Activated T-cell treated with anti-CD3 and anti-CD28 coated beads, Interleukin-2, amount 50 U/mL, for 4 hours (primary cell): ENCODE results near the gene CAMK1G. TPM values are rescaled to one million over a fixed set of nuclear protein-coding genes. Genes with fewer than 3 reads are reported as not detected.
A peak's percentile ranks its signal among the peaks of the same experiment; 100 is the strongest.

Source experiments
- ATAC-seq, 2 donors: fragments of 200-7000 bp; cut with Tn5 transposase; one replicate each; pipeline ENCODE4 v1.10.0; 2021
- DNase-seq: peaks from one replicate; pipeline ENCODE4 v3.0.0-alpha.2; 2020
- H3K27me3 Mint-ChIP-seq: one replicate; pipeline ENCODE4 v1.8.0; 2021; ENCODE audit warnings: low read depth, mixed read lengths
- H3K36me3 Mint-ChIP-seq: one replicate; pipeline ENCODE4 v1.8.0; 2022; ENCODE audit warnings: mixed read lengths; ENCODE audit not compliant: insufficient read depth
- H3K4me1 Mint-ChIP-seq: one replicate; pipeline ENCODE4 v1.8.0; 2021; ENCODE audit warnings: low read depth, mixed read lengths
- H3K4me3 Mint-ChIP-seq: one replicate; pipeline ENCODE4 v1.8.0; 2021; ENCODE audit warnings: mild to moderate bottlenecking, moderate library complexity, mixed read lengths
- H3K9me3 Mint-ChIP-seq: one replicate; pipeline ENCODE4 v1.8.0; 2021; ENCODE audit warnings: mixed read lengths
- total RNA-seq, 3 donors: library from RNA; stranded (reverse); gene quantifications; one replicate each; pipeline ENCODE4 v1.2.1, GENCODE V29; 2021

The CAMK1G gene
- total RNA-seq, 3 donors from 2014 or later = 0.08 to 0.15 (median 0.14) TPM

DNA sequence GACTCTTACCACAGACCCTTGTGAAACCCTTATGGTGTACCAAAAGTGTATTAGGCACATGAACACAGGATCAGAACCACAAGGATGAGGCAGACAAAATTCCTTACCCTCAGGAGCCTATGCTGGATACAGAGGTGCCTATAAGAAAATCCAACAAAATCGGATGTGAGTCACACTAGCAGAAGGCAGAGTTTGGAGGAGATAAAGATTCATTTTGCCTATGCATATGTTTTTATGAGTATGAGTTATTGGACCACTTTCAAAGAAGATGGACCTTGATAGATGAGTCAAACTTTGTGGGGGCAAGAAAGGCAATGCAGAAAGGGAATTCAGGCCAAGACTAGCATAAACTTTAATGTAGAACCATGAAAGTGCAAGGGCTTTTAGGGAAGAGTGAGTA is 17.0 kb downstream of the CAMK1G start:
- Mint-ChIP-seq H3K9me3 (no peaks in the 10 kb centered on the region), H3K27me3 (peaks cover 8% of the 10 kb centered on the region), H3K4me1 (no peaks in the 10 kb centered on the region), H3K36me3 (no peaks in the 10 kb centered on the region), H3K4me3 (no peak overlapping the region)
- no peak for DNase-seq
- no peak for ATAC-seq

DNA sequence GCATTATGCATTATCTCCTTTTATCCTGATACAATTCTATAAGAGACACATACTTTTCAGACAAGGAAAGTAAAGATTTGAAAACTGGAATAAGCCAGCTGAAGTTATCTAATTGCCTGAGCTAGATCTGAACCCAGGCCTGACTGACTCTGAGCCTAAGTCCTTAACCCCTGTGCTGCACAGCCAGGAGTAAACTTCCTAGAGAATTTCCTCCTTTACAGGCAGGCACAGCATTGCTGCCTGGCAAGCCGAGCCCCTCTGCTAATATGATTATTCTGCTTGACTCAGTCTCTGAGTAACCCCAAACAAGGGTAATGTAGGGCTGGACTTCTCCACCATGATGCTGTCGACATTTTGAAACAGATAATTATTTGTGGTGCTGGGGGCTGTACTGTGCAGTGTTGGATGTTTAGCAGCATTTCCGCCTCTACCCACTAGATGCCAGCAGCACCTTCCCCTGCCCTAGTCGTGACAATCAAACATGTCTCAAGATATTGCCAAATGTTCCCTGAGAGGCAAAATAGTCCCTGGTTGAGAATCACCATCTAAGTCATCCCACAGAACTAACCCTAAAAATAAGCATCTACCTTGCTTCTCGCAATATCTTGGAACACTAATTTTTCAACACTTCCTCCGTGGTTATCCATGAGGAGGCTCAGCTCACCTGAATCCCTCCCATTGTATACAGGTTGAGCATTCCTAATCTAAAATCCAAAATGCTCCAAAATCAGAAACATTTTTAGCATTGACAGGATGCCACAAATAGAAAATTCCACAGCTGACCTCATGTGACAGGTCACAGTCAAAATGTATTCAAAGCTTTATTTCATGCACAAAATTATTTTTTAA is 18.5 kb downstream of the CAMK1G start:
- Mint-ChIP-seq H3K36me3 (no peaks in the 10 kb centered on the region), H3K9me3 (no peaks in the 10 kb centered on the region), H3K4me3 (no peak overlapping the region), H3K27me3 (peaks cover 4% of the 10 kb centered on the region), H3K4me1 (no peaks in the 10 kb centered on the region)
- peak; percentile 78 to 87 for ATAC-seq
- DNase-seq = no peak

DNA sequence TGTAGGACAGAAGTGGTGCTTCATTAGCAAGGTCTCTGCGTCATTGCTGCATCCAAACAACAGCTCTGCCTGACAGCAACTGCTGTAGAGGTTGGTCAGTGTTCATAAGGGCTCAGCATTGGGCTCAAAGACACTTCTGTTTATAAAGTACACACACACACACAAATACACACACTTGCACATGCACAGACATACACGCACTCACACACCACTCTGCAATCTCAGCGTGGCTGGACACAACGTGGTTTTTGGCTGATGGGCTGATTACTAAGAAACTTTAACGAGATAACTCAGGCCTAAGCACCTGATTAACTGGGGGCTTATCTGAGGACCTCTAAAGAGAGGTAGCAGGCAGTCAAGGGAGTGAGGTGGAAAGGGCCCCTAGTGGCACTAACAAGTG is 20.4 kb downstream of the CAMK1G start:
- H3K4me3 Mint-ChIP-seq = no peak overlapping the region
- H3K36me3 Mint-ChIP-seq = no peaks in the 10 kb centered on the region
- no peak for ATAC-seq
- peaks cover 4% of the 10 kb centered on the region for H3K27me3 Mint-ChIP-seq
- H3K9me3 Mint-ChIP-seq = no peaks in the 10 kb centered on the region
- H3K4me1 Mint-ChIP-seq = peaks cover 9% of the 10 kb centered on the region
- no peak for DNase-seq

DNA sequence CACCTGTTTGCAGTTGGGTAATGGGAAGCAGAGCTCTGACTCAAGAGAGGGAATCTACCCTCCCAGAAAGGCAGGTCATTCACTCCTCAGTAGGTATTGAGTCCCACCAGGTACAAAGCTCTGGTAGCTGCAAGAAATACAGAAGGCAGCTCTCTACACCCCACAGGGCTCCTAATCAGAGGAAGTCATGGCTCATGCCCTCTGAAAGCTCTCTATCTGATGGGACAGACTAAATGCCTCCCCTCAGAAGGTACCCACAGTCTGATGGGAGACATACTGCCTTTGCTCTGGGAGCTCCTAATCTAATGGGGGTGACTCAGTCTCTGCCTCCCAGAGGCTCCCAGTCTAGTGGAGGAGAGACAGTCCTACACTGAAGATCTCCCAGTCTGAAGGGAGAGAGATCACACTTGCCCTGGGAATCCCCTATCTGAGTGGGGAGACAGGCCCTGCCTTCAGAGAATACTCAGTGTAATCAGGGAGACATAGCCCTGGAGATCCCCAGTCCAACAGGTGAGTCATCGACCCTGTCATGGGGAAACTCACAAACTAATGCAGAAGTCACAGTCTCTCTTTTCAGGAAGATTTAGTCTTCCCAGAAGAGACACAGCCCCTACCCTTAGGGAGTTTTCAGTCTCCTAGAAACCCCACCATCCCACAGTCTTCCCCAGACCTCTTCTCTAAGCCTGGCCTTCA is 23.7 kb downstream of the CAMK1G start:
- peak; percentile 91 to 93 for ATAC-seq
- Mint-ChIP-seq H3K4me1 (peaks cover 9% of the 10 kb centered on the region), H3K4me3 (no peak overlapping the region), H3K9me3 (no peaks in the 10 kb centered on the region), H3K36me3 (no peaks in the 10 kb centered on the region), H3K27me3 (no peaks in the 10 kb centered on the region)
- DNase-seq = no peak

DNA sequence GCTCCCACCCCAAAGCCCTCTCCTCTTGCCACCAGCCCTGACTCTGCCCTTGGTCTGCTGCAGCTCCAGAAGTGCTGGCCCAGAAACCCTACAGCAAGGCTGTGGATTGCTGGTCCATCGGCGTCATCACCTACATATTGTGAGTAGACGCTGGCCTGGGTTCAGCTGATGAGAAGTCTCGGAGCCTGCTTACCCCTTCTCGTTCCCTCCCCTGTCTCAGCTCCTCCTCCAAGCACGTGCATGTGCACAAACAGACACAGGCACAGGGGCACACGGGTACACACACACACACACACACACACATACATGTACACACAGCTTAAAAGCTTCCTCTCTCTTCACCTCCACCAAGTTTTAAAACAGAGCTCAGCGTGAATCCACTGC is 24.3 kb downstream of the CAMK1G start:
- no peak overlapping the region for H3K4me3 Mint-ChIP-seq
- no peaks in the 10 kb centered on the region for H3K27me3 Mint-ChIP-seq
- ATAC-seq = peak; percentile 19 to 20
- no peaks in the 10 kb centered on the region for H3K9me3 Mint-ChIP-seq
- H3K36me3 Mint-ChIP-seq = no peaks in the 10 kb centered on the region
- no peak for DNase-seq
- H3K4me1 Mint-ChIP-seq = peaks cover 9% of the 10 kb centered on the region

DNA sequence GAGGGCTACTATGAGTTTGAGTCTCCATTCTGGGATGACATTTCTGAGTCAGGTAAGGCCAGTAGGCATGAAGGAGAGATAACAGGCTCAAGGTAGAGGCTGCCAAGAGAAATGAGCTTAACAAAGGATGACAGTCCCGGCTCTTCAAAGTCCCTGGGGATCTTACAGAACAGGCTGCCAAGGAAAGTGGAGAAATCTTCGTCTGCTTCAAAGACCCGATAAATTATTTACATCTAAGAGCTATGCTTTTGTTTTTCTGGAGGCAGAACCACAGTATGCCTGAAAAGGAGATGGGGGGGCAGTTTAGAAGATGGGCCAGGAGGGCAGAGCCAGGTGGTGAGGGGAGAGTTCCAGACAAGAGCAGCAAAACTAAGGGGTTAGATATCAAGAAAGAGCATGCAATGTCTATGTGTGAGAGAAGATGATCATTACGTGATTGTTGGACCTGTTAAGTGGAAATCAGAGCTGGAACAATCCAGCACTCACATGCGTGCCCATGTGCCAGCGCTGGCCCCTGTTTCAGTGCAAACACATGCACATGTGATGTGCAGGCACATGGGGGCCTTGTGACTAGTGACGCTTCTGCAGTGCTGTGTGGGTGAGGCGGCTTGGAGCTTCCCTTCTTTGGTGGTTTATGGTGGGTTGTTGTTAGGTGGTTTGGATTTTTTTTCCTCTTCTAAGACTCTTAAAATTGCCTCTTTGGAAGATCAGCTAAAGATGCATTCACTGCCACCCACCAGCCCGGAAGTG is 25.7 kb downstream of the CAMK1G start:
- Mint-ChIP-seq H3K27me3 (no peaks in the 10 kb centered on the region), H3K36me3 (no peaks in the 10 kb centered on the region), H3K4me3 (no peak overlapping the region), H3K4me1 (peaks cover 9% of the 10 kb centered on the region), H3K9me3 (no peaks in the 10 kb centered on the region)
- ATAC-seq (no peak), DNase-seq (no peak)

DNA sequence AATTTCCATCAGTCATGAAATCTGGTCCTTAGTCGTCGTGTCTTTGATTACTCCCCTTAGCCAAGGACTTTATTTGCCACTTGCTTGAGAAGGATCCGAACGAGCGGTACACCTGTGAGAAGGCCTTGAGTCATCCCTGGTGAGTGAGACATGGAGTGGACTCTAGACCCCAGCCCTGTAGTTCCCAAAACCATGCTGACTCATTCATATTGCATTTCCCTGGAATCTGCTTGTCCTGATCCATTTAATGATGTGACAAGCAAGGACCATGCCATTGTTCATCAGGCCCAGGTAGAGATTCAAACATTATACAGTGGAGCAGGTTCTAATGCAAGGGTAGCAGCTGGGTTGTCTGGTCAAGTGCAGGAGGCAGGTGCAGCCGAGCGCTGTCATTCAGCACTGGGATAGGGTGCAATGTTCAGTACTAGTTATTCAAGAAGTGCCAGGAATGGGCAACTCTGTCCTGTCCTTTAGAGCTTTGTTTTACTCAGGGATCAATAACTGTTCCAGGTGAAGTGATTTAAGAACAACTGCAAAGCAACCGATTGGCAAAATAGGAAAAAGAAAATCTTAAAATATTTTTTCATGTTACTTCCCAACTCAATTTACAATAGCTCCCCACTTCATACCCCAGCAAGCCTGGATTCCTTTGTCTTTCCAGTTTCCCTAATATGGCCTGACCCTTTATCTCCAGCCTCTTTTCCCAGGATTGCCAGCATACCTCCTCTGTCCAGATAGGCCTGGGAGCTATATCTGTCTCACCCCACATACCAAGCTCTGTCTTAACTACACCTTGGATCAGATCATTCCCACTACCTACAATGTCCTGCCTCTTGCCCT is 26.5 kb downstream of the CAMK1G start:
- no peaks in the 10 kb centered on the region for H3K27me3 Mint-ChIP-seq
- H3K4me1 Mint-ChIP-seq = peaks cover 9% of the 10 kb centered on the region
- no peak for ATAC-seq
- no peaks in the 10 kb centered on the region for H3K9me3 Mint-ChIP-seq
- H3K36me3 Mint-ChIP-seq = no peaks in the 10 kb centered on the region
- H3K4me3 Mint-ChIP-seq = no peak overlapping the region
- DNase-seq = no peak

DNA sequence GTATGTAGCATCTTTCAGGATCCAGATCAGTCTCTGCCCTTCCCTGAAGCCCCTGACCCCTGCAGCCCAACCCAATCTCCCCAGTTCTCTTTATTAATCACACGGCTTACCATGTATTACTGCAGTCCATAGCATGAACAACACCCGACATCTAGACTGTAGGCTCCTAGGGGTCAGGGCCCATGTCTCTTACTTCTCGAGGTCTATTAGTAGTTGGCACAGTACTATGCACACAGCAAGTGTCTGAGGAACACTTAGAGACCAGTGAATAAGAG is 27.1 kb downstream of the CAMK1G start:
- no peak for ATAC-seq

DNA sequence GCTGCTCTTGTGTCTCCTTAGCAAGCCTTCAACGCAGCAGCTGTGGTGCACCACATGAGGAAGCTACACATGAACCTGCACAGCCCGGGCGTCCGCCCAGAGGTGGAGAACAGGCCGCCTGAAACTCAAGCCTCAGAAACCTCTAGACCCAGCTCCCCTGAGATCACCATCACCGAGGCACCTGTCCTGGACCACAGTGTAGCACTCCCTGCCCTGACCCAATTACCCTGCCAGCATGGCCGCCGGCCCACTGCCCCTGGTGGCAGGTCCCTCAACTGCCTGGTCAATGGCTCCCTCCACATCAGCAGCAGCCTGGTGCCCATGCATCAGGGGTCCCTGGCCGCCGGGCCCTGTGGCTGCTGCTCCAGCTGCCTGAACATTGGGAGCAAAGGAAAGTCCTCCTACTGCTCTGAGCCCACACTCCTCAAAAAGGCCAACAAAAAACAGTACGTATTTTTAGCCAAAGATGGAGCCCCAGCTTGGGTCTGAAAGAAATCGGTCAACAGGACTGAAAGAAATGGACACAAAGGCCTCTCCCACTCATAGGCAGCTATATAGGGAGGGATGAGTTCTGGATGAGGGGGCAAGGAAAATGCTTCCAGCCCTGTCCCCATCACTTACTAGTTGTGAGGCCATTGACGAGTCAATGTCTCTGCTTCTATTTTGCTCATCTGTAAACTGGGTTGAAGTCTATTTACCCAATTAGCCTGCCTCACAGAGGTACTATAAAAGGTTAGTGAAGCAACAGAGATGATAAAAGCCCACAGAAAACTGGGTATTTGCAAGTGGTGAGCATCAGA is 28.5 kb downstream of the CAMK1G start:
- DNase-seq (no peak), ATAC-seq (no peak)
- Mint-ChIP-seq H3K4me3 (no peak overlapping the region), H3K9me3 (no peaks in the 10 kb centered on the region), H3K36me3 (no peaks in the 10 kb centered on the region), H3K4me1 (peaks cover 9% of the 10 kb centered on the region), H3K27me3 (peaks cover 2% of the 10 kb centered on the region)

More for the DNA sequence above, 27.1 kb downstream of the CAMK1G start:
- Mint-ChIP-seq H3K9me3 (no peaks in the 10 kb centered on the region), H3K4me3 (no peak overlapping the region), H3K36me3 (no peaks in the 10 kb centered on the region), H3K4me1 (peaks cover 9% of the 10 kb centered on the region), H3K27me3 (no peaks in the 10 kb centered on the region)
- no peak for DNase-seq

DNA sequence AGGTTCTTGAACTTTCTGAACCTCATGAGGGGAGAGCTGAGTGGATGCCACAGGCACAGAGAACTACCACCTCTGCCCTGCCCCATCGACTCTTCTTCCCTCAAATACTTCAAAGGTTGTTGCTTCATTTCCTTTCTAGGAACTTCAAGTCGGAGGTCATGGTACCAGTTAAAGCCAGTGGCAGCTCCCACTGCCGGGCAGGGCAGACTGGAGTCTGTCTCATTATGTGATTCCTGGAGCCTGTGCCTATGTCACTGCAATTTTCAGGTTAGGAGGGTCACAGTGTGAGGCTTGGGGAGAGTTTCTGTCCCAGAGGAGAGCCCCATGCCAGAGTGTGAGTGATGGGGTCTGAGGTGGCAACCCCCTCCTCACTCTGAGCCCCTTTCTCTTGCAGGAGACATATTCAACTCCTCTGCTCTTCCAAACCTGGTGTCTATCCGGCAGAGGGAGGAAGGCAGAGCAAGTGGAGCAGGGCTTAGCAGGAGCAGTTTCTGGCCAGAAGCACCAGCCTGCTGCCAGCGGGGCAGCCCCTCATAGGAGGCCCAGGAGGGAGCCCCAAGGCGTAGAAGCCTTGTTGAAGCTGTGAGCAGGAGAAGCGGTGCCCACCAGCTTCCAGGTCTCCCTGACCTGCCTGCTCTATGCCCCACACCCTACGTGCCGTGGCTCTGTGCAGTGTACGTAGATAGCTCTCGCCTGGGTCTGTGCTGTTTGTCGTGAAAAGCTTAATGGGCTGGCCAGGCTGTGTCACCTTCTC is 29.3 kb downstream of the CAMK1G start:
- no peak overlapping the region for H3K4me3 Mint-ChIP-seq
- peaks cover 2% of the 10 kb centered on the region for H3K4me1 Mint-ChIP-seq
- no peak for DNase-seq
- no peaks in the 10 kb centered on the region for H3K9me3 Mint-ChIP-seq
- peaks cover 2% of the 10 kb centered on the region for H3K27me3 Mint-ChIP-seq
- ATAC-seq = no peak
- H3K36me3 Mint-ChIP-seq = no peaks in the 10 kb centered on the region

DNA sequence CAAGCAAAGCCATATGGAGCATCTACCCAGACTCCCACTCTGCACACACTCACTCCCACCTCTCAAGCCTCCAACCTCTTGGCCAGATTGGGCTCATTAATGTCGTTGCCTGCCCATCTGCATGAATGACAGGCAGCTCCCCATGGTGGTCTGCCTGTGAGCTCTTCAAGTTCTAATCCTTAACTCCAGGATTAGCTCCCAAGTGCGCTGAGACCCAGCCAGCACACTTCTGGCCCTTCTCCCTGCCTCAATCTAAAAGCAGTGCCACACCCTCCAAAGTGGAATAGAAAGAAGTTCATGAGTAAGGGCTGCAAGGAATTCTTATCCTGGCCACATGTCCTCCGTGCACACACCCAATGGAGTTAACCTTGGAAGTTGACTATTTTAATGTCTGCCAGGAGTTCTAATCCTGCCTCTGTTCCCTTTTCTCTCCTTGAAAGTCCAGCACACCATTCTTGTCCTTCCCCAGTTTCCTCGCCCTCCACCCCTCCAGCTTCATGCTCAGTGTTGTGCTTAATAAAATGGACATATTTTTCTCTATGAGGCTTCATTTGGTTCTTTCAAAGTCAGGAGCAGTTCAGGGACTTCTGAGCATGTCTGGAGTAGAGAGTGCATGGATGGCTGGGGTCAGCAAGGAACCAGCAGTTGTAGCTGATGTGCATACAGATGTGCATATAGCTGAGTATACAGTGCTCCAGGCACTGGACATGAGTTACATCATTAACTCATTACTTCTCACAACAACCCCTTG is 30.1 kb downstream of the CAMK1G start:
- Mint-ChIP-seq H3K36me3 (no peaks in the 10 kb centered on the region), H3K9me3 (no peaks in the 10 kb centered on the region), H3K27me3 (peaks cover 2% of the 10 kb centered on the region), H3K4me1 (no peaks in the 10 kb centered on the region), H3K4me3 (no peak overlapping the region)
- DNase-seq = no peak
- no peak for ATAC-seq

DNA sequence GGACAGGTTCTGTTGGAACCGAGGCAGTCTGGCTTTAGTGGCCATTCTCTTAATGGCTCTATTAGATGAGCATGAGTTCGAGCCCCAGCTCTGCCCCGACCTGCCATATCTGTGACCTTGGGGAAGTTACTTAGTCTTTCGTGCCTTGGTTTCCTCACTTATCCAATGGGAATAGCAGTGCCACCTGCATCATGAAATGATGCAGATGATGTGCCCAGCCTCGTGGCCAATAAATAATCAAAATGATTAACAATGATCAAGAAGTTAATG is 30.6 kb downstream of the CAMK1G start:
- H3K4me3 Mint-ChIP-seq = no peak overlapping the region
- peaks cover 4% of the 10 kb centered on the region for H3K4me1 Mint-ChIP-seq
- H3K9me3 Mint-ChIP-seq = no peaks in the 10 kb centered on the region
- peaks cover 2% of the 10 kb centered on the region for H3K27me3 Mint-ChIP-seq
- DNase-seq (no peak), ATAC-seq (no peak)
- no peaks in the 10 kb centered on the region for H3K36me3 Mint-ChIP-seq

DNA sequence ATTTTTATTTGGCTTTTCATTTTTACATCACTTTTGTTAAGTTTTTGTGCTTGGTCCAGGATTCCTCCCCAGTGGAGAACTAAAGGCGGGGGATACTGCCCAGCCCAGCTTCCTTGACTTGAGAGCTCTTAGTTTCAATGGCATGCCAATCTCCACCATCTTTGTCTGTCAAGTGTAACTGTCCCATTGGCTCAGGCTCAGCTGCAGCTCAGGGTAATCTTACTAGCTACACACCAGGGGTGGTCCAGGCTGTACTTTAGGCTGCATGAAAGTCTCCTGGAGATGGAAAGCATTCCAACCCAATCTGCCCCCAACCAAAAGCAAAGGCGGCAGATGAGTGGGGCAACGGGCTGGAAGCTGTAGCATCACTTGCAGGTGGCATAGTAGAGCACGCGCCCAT is 31.4 kb downstream of the CAMK1G start:
- Mint-ChIP-seq H3K27me3 (peaks cover 2% of the 10 kb centered on the region), H3K4me3 (no peak overlapping the region), H3K36me3 (no peaks in the 10 kb centered on the region), H3K4me1 (peaks cover 5% of the 10 kb centered on the region), H3K9me3 (no peaks in the 10 kb centered on the region)
- ATAC-seq (no peak), DNase-seq (no peak)
